Subcutaneous adipose tissue (tissue), 4 donors: ENCODE data around the gene C1orf167. TPM values are rescaled to one million over a fixed set of nuclear protein-coding genes. Genes with fewer than 3 reads are reported as not detected.

Experiments
- total RNA-seq, 4 donors: library from RNA; depleted of rRNA; stranded (reverse); fragments of >200 nt; gene quantifications; one replicate each; pipeline ENCODE4 v1.1.0, GENCODE V29; 2016
- TF ChIP-seq, protein P1 (sequence below): fragments of 450-650 bp; IDR thresholded peaks from one replicate; pipeline ENCODE4 v1.5.1; 2016; ENCODE audit warnings: low read depth, mild to moderate bottlenecking, control low read depth, antibody characterized with exemption, moderate library complexity

The C1orf167 gene
- total RNA-seq, 4 donors from 2014 or later = 0.17 to 3.9 TPM; not detected in 2

DNA sequence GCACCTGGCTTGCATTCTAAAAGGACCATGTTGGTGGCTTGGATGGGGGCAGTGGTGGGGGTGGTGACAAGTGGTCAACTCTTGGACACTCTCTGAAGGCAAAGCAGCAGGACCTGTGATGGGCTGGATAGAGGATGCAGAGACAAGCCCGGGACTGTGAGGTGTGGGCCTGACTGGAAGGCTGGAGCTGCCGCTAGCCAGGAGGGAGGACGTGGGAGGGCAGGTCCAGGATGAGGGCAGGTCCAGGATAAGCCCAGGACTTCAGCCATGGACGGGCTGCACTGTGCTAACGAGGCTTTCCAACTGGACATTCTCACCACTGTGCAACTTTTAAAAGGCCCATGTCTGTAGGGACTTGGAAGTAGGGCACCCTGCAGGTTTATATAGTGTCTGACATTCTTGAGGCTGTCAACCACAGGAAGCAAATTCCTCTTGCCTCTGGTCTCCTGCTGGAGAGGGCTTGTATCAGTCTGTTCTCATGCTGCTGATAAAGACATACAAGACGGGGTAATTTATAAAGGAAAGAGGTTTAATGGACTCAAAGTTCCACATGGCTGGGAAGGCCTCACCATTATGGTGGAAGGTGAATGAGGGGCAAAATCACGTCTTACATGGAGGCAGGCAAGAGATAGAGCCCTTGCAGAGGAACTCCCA lies 8.3 kb upstream of the C1orf167 start:
- TF ChIP-seq, protein P1, sequence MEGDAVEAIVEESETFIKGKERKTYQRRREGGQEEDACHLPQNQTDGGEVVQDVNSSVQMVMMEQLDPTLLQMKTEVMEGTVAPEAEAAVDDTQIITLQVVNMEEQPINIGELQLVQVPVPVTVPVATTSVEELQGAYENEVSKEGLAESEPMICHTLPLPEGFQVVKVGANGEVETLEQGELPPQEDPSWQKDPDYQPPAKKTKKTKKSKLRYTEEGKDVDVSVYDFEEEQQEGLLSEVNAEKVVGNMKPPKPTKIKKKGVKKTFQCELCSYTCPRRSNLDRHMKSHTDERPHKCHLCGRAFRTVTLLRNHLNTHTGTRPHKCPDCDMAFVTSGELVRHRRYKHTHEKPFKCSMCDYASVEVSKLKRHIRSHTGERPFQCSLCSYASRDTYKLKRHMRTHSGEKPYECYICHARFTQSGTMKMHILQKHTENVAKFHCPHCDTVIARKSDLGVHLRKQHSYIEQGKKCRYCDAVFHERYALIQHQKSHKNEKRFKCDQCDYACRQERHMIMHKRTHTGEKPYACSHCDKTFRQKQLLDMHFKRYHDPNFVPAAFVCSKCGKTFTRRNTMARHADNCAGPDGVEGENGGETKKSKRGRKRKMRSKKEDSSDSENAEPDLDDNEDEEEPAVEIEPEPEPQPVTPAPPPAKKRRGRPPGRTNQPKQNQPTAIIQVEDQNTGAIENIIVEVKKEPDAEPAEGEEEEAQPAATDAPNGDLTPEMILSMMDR = no peak

DNA sequence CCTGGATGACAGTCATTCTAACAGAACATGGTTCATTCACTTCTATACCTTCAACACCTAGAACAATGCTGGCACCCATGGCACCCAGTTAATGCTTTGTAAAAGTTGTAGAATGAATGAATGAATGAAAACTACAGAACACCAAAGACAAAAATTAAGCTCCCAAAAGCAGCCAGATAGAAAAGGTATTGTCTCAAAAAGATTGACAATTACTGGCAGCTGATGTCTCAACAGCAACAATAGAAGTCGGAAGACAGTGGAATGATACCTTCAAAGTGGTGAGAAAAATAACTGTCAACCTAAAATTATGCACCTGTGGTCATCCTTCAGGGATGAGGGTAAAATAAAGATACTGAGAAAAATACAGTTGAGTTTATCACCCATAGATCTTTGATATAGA lies 4.9 kb upstream of the C1orf167 start:
- TF ChIP-seq, protein P1 = no peak

DNA sequence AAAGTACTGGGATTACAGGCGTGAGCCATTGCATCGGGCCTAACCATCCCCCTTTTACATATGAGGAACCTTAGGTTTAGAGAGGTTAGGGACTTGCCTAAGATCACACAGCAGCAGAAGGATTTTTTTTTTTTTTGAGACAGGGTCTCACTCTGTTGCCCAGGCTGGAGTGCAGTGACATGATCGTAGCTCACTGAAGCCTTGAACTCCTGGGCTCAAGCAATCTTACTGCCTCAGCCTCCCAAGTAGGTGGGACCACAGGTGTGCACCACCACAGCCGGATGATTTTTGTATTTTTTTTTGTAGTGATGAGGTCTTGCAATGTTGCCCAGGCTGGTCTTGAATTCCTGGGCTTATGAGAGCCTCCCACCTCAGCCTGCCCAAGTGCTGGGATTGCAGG lies 2.2 kb upstream of the C1orf167 start:
- TF ChIP-seq, protein P1 = no peak

DNA sequence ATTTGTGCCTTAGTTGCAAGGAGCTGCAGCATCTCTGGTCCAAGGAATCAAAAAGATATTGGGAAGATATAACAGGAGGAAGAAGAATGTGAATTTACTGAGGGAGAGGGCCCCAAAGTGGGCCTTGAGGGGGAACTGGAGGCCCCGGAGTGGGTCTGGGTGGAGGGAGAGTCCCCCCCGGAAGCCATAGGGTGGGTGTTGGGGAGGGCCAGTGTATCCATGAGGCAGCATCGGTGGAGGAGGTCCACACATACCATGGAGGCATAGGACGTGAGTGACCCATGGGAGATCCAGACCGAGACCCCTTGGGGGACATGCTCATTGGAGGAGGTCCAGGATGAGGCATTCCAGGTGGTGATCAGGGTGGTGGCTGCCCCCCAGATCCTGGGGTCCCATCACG lies 708 bp upstream of the C1orf167 start:
- TF ChIP-seq, protein P1 = no peak

DNA sequence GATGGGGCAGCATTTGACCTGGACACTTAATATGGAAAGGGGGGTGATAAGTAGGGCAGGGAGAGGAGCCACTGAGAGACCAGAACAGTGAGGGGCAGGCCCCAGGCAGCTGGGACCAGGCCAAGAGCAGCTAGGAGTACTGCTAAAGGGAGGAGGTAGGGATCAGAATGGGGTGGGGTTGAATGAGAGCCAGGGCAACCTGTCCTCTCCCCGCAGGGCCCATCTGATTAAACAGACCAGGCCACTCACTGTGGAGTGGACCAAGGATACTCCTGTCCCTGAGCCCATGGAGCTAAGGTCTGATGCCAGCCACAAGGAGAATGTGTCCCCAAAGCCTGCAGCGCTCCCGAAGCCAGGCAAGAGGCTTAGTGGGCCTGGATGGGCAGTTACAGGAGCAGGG lies 2.1 kb downstream of the C1orf167 start:
- TF ChIP-seq, protein P1 = no peak

DNA sequence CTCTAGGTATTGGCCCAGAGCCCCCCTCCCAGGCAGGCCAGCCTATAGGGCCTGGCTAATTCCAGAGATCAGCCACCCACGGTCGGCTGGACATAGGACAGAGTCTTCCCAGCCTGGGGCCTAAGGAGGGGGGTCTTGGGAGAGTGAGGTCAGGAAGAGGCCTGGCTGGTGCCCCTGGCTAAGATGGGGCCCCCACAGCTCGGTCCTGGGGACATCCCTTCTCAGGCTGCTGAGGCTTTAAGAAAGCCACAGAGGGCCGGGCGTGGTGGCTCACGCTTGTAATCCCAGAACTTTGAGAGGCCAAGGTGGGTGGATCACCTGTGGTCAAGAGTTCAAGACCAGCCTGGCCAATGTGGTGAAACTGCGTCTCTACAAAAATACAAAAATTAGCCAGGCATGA lies 2.5 kb downstream of the C1orf167 start:
- TF ChIP-seq, protein P1 = no peak

DNA sequence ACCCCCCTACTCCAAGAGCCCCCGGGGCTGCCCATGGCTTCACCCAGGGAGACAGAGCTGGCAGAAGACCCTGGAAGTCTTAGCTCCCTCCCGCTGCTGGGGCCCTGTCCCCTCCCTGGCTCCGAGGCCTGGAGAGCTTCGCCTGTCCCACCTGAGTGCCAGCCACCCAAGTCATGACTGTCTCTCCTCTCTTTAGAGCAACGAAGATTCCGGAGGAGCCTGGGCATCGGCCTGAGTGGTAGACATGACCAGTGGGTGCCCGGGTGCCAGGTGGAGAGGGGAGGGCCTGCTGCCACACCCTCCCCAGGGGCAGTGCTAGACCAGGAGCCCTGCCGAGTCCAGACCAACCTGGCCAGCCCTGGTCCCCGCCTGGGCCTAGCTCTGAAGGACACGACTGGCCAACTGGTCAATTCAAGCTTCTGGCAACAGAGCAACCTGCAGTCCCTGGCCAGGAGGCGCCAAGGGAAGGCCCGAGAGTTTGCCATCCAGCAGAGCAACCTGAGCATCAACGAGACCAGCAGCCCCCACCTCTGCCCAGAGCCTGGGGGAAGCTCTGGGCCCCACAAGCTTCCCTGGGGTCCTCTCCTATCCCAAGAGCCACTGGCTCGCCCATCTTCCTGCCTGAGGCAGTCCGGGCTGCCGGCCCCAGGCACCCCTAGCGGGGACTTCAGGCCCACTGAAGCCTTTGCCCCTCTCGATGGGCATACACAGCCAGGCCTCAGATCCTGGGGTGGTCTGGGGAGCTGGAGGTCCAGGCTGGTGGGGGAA lies 3.9 kb downstream of the C1orf167 start:
- TF ChIP-seq, protein P1 = no peak
